DOHH2 (cell line): ENCODE measurements around the gene PCSK7.

Source experiments
- H3F3A ChIP-seq: fragments of 200-600 bp; sonication (generic), shearing (Covaris generic); 2 replicates; pipeline ENCODE4 v1.6.0; 2016; ENCODE audit warnings: antibody characterized with exemption, mild to moderate bottlenecking; ENCODE audit not compliant: control insufficient read depth, insufficient read depth
- H3K27ac ChIP-seq: fragments of 200-600 bp; sonication (generic); 2 replicates; pipeline ENCODE4 v1.5.1; 2014; ENCODE audit warnings: low read depth, mild to moderate bottlenecking, low read length, moderate library complexity
- H3K27me3 ChIP-seq: fragments of 200-600 bp; sonication (generic); 2 replicates; pipeline ENCODE4 v1.6.1; 2014; ENCODE audit warnings: mild to moderate bottlenecking, low read length, mixed read lengths; ENCODE audit not compliant: control insufficient read depth
- H3K36me3 ChIP-seq: fragments of 200-600 bp; sonication (generic); 2 replicates; pipeline ENCODE4 v1.6.1; 2014; ENCODE audit warnings: mild to moderate bottlenecking, low read length, moderate library complexity, mixed read lengths; ENCODE audit not compliant: control insufficient read depth
- H3K4me1 ChIP-seq: fragments of 200-600 bp; sonication (generic); 2 replicates; pipeline ENCODE4 v1.6.1; 2014; ENCODE audit warnings: mild to moderate bottlenecking, low read length, mixed read lengths; ENCODE audit not compliant: control insufficient read depth
- H3K4me2 ChIP-seq: fragments of 200-600 bp; sonication (generic); 2 replicates; pipeline ENCODE4 v1.6.0; 2014; ENCODE audit warnings: mild to moderate bottlenecking, low read length, moderate library complexity
- H3K4me3 ChIP-seq: fragments of 200-600 bp; sonication (generic); 2 replicates; pipeline ENCODE4 v1.5.1; 2014; ENCODE audit warnings: mild to moderate bottlenecking, low read length, mixed read lengths
- H3K79me2 ChIP-seq: fragments of 200-600 bp; sonication (generic); 2 replicates; pipeline ENCODE4 v1.6.1; 2014; ENCODE audit warnings: mild to moderate bottlenecking, low read length, mixed read lengths; ENCODE audit not compliant: control insufficient read depth
- H3K9me2 ChIP-seq: fragments of 200-600 bp; sonication (generic); replicated peaks from 2 replicates; pipeline ENCODE4 v1.6.1; 2014; ENCODE audit warnings: mild to moderate bottlenecking, low read length, mixed read lengths; ENCODE audit not compliant: control insufficient read depth
- H3K9me3 ChIP-seq: fragments of 200-600 bp; sonication (generic); 2 replicates; pipeline ENCODE4 v1.6.1; 2014; ENCODE audit warnings: antibody characterized with exemption, low read length, mixed read lengths; ENCODE audit not compliant: control insufficient read depth, insufficient read depth
- H4K20me1 ChIP-seq: fragments of 200-600 bp; sonication (generic); 2 replicates; pipeline ENCODE4 v1.6.0; 2014; ENCODE audit warnings: low read depth, mild to moderate bottlenecking, antibody characterized with exemption, low read length, moderate library complexity; ENCODE audit not compliant: control insufficient read depth, insufficient read depth
- EZH2phosphoT487 ChIP-seq: fragments of 200-600 bp; sonication (generic); IDR thresholded peaks from 2 replicates; pipeline ENCODE4 v1.6.1; 2017; ENCODE audit warnings: borderline replicate concordance, mild to moderate bottlenecking, antibody characterized with exemption, low read length, moderate library complexity, mixed read lengths
- TF ChIP-seq, protein P1 (sequence below): fragments of 200-600 bp; sonication (generic); IDR thresholded peaks from one replicate; pipeline ENCODE4 v1.5.1; 2014; ENCODE audit warnings: antibody characterized with exemption, mild to moderate bottlenecking, low read depth, low read length; ENCODE audit not compliant: poor library complexity, severe bottlenecking

PCSK7 gene

GRCh38 chr11:117192401-117192875 is 39.4 kb downstream of the PCSK7 start:
- Histone ChIP-seq H3K4me3 (no peak overlapping the region), H3K79me2 (no peaks in the 10 kb centered on the region), H3K4me2 (no peak overlapping the region), H3K27me3 (no peaks in the 10 kb centered on the region), H3K4me1 (peaks cover 17% of the 10 kb centered on the region), H3K9me3 (no peaks in the 10 kb centered on the region), H3K27ac (no peak overlapping the region), H4K20me1 (no peaks in the 10 kb centered on the region), H3K9me2 (no peaks in the 10 kb centered on the region), H3F3A (no peaks in the 10 kb centered on the region), H3K36me3 (peaks cover 6% of the 10 kb centered on the region)
- TF ChIP-seq EZH2phosphoT487, result no peak

- H3K27me3 ChIP-seq, result no peaks in the 10 kb centered on the region
- H3K79me2 ChIP-seq, result no peaks in the 10 kb centered on the region
- peaks cover 6% of the 10 kb centered on the region for H3K36me3 ChIP-seq
- no peak overlapping the region for H3K4me3 ChIP-seq
- TF ChIP-seq EZH2phosphoT487, result no peak
- TF ChIP-seq, protein P1, sequence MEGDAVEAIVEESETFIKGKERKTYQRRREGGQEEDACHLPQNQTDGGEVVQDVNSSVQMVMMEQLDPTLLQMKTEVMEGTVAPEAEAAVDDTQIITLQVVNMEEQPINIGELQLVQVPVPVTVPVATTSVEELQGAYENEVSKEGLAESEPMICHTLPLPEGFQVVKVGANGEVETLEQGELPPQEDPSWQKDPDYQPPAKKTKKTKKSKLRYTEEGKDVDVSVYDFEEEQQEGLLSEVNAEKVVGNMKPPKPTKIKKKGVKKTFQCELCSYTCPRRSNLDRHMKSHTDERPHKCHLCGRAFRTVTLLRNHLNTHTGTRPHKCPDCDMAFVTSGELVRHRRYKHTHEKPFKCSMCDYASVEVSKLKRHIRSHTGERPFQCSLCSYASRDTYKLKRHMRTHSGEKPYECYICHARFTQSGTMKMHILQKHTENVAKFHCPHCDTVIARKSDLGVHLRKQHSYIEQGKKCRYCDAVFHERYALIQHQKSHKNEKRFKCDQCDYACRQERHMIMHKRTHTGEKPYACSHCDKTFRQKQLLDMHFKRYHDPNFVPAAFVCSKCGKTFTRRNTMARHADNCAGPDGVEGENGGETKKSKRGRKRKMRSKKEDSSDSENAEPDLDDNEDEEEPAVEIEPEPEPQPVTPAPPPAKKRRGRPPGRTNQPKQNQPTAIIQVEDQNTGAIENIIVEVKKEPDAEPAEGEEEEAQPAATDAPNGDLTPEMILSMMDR, result no peak
- peaks cover 17% of the 10 kb centered on the region for H3K4me1 ChIP-seq
- H4K20me1 ChIP-seq, result no peaks in the 10 kb centered on the region
- H3K27ac ChIP-seq, result no peak overlapping the region
- H3K9me2 ChIP-seq, result no peaks in the 10 kb centered on the region
- no peaks in the 10 kb centered on the region for H3K9me3 ChIP-seq
- H3F3A ChIP-seq, result no peaks in the 10 kb centered on the region
- no peak overlapping the region for H3K4me2 ChIP-seq
Observed at GRCh38 chr11:117191680-117192400, 40.0 kb downstream of the PCSK7 start.

DNA sequence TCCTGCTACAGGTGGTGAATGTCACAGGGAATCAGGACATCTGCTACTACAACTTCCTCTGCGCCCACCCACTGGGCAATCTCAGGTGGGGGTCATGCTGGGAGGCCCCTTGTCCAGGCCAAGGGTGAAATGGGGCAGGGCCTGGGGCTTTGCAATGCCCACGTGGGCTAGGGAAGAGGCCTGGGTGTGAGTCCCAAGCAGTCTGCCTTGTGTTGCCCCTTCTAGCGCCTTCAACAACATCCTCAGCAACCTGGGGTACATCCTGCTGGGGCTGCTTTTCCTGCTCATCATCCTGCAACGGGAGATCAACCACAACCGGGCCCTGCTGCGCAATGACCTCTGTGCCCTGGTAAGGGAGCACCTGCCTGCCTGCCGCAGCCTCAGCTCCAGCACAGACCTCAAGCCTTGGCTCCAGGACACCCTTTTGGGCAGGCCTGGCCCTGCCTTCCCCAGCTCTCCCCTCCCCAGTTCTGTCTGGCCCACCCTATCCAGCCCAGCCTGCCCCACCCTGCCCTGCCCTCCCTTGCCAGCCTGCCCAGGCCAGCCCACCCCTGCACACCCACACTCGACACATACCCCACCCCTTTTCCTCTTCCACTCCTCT is 41.8 kb downstream of the PCSK7 start:
- H3K4me3 ChIP-seq, result 0 out of 2 replicates have a peak overlapping the region, but pooled peaks have one; percentile 2
- H3K4me2 ChIP-seq, result peak overlapping the region; percentile 25

More for the DNA sequence above, 41.8 kb downstream of the PCSK7 start:
- Histone ChIP-seq H3K4me1 (peaks cover 33% of the 10 kb centered on the region), H3F3A (no peaks in the 10 kb centered on the region), H3K36me3 (peaks cover 6% of the 10 kb centered on the region), H3K27ac (no peak overlapping the region), H3K79me2 (no peaks in the 10 kb centered on the region), H3K9me2 (no peaks in the 10 kb centered on the region), H3K9me3 (no peaks in the 10 kb centered on the region), H4K20me1 (no peaks in the 10 kb centered on the region), H3K27me3 (no peaks in the 10 kb centered on the region)
- TF ChIP-seq EZH2phosphoT487, result no peak
- TF ChIP-seq, protein P1, result no peak
